Bronchial epithelial cell (primary cell): ENCODE measurements around the gene SMYD3. TPM values are rescaled to one million over a fixed set of nuclear protein-coding genes. Genes with fewer than 3 reads are reported as not detected.

Experiments used
- DNase-seq: peaks from one replicate; pipeline ENCODE4 v3.0.0-alpha.2; 2010; ENCODE audit warnings: low read depth
- FAIRE-seq: peaks from 2 replicates; lab custom pipeline; 2011; peaks lifted over from hg19 to GRCh38; lab: Jason Lieb, UNC
- H3K27me3 ChIP-seq: 2 replicates; pipeline ENCODE4 v1.5.1; 2011; ENCODE audit warnings: low read length; ENCODE audit not compliant: control insufficient read depth, insufficient read depth
- H3K36me3 ChIP-seq: 2 replicates; pipeline ENCODE4 v1.5.1; 2011; ENCODE audit warnings: low read length; ENCODE audit not compliant: control insufficient read depth, insufficient read depth
- H3K4me3 ChIP-seq: 2 replicates; pipeline ENCODE4 v1.5.1; 2011; ENCODE audit warnings: mild to moderate bottlenecking, low read depth, low read length, control low read depth
- total RNA-seq: library from RNA; depleted of rRNA; stranded (reverse); fragments of >200 nt; gene quantifications from 2 replicates; pipeline ENCODE4 v1.2.1, GENCODE V29; 2014
- TF ChIP-seq, protein P1 (sequence below): IDR thresholded peaks from 2 replicates; pipeline ENCODE4 v1.5.1; 2011; ENCODE audit warnings: mild to moderate bottlenecking, moderate library complexity, low read length, control low read depth, inconsistent platforms; ENCODE audit not compliant: insufficient read depth, severe bottlenecking

The SMYD3 gene
- total RNA-seq, 1 donor from 2014 or later, result 17.4 TPM

DNA sequence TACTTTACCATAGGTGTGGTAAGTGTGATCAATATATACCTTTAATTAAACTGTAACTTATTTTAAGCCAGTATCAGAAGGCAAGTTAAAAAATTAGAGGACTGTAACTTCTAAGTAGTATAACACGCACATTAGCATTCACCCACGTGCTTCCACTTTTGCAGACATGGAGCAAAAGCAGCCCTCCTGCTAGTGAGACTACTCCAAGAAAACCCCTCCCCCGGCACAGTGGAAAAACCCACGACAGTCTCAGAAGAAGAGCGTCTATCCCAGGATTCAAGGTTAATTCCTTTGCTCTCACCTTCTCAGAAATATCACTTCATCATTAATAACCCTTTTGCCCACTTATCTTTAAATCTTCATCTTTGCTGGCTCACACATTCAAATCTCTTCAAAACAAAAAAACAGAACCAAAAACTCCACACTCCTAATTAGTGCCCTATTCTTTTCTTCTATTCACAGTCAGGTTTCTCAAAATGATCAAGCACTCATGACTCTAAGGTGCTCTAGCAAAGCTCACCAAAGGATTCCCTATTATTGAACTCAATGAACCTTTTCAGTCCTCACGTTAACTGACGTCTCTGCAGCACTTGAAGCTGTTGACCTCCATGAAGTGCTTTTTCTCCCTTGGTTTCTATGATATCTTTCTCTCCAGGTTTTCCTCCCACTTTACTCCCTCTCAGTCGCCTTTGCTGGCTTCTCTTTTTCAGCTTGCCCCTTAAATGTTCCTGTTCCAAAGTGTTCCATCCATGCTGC is 213.5 kb downstream of the SMYD3 start:
- TF ChIP-seq, protein P1, sequence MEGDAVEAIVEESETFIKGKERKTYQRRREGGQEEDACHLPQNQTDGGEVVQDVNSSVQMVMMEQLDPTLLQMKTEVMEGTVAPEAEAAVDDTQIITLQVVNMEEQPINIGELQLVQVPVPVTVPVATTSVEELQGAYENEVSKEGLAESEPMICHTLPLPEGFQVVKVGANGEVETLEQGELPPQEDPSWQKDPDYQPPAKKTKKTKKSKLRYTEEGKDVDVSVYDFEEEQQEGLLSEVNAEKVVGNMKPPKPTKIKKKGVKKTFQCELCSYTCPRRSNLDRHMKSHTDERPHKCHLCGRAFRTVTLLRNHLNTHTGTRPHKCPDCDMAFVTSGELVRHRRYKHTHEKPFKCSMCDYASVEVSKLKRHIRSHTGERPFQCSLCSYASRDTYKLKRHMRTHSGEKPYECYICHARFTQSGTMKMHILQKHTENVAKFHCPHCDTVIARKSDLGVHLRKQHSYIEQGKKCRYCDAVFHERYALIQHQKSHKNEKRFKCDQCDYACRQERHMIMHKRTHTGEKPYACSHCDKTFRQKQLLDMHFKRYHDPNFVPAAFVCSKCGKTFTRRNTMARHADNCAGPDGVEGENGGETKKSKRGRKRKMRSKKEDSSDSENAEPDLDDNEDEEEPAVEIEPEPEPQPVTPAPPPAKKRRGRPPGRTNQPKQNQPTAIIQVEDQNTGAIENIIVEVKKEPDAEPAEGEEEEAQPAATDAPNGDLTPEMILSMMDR, result no peak
- DNase-seq, result no peak
- FAIRE-seq, result no peak
- Histone ChIP-seq H3K27me3 (no peaks in the 10 kb centered on the region), H3K36me3 (no peaks in the 10 kb centered on the region), H3K4me3 (no peak overlapping the region)

DNA sequence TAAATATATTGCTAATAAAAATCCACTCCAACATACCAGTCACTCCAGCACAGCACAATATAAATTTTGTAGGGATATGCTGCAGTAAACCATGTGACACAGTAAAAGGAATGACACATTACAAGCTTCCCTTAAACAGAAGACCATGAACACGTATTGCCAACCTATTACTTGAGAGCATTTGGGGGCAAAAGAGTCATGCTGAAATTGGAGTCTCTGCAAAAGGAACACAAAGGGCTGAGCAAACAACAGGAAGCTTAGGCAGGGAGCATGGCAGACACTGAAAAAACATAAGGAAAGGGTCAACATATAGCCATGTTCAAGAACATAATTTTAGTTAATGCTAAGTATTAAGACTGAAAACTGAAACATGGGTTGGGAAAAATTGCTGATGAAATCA is 214.5 kb downstream of the SMYD3 start:
- no peaks in the 10 kb centered on the region for H3K27me3 ChIP-seq
- TF ChIP-seq, protein P1, result no peak
- DNase-seq (no peak), FAIRE-seq (no peak)
- H3K4me3 ChIP-seq, result no peak overlapping the region
- H3K36me3 ChIP-seq, result no peaks in the 10 kb centered on the region

DNA sequence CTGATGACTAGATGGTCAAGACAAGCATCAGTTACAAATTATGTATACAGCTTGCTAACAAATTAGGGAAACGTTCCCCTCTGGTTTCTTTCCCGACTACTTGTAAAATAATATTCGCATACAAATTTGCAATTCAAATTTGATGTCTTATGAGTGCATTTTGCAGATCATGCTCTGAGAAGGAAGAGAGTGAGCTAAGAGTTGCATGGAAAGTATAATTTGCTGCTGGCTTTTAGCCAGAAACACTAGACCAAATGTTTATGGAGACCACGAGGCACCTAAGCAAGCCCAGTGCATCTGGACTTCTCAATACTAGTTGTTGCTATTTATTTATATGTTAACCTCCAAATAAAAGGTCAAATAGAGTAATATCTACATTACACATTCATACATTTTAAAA is 216.0 kb downstream of the SMYD3 start:
- TF ChIP-seq, protein P1, result no peak
- no peak overlapping the region for H3K4me3 ChIP-seq
- no peak for DNase-seq
- H3K36me3 ChIP-seq, result no peaks in the 10 kb centered on the region
- FAIRE-seq, result no peak
- no peaks in the 10 kb centered on the region for H3K27me3 ChIP-seq

DNA sequence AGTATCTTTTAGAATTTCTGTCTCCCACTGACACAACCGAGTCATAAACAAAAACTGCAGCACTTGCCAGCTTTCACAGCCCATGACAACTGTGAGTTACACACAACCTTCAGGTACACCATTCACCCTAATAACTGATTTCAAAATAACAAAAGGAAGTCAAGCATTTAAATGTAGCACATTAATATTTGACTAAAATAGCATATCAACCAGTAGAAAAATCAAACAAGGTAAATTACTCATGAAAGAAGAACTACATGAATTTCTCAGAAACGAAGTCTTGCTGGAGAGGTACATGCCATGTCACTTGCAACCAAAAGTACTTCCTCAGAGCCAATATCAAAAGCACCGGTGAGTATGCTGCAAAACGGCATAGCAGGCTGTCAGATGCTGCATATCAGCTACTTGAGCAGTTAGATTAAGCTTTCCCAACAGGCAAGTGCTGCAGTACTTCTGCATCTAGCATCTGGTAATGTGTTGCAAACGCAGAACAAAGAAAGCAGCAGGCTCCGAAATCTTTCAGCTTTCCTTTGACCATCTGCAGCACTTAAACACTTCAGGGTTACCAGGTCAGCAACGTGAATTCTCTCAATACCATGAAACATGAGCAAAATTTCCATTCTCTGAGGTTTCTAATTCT is 223.2 kb downstream of the SMYD3 start:
- TF ChIP-seq, protein P1, result no peak
- H3K4me3 ChIP-seq, result no peak overlapping the region
- no peaks in the 10 kb centered on the region for H3K27me3 ChIP-seq
- DNase-seq, result no peak
- no peaks in the 10 kb centered on the region for H3K36me3 ChIP-seq
- FAIRE-seq, result no peak

DNA sequence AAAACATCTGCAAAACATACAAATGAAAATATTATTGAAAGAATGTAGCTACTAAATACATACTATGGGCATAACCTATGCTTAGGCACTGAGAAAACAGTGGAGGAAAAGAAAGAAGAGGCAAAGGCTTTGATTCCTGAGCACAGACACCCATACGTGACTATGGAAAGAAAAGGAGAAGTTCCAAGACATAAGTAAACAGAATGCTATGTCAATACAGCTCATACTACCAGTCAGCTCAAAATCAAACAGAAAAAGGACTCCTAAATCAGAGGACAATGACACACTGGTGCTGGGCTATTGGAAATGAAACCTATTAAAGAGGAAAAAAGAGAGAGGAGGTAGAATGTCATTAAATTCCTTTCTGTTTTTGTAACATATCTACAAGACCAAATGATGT is 225.4 kb downstream of the SMYD3 start:
- TF ChIP-seq, protein P1, result no peak
- FAIRE-seq (no peak), DNase-seq (no peak)
- Histone ChIP-seq H3K36me3 (no peaks in the 10 kb centered on the region), H3K4me3 (no peak overlapping the region), H3K27me3 (no peaks in the 10 kb centered on the region)
